ENCODE measurements around the gene CDH3. TPM values are rescaled to one million over a fixed set of nuclear protein-coding genes. Genes with fewer than 3 reads are reported as not detected.

Gene CDH3
- total and polyA plus RNA-seq, 10 of the 15 experiments (the other 5 are each of a cell fraction or from before 2014, with no cell fraction given): 0.05 to 0.44 (median 0.12) TPM; not detected in 5

DNA sequence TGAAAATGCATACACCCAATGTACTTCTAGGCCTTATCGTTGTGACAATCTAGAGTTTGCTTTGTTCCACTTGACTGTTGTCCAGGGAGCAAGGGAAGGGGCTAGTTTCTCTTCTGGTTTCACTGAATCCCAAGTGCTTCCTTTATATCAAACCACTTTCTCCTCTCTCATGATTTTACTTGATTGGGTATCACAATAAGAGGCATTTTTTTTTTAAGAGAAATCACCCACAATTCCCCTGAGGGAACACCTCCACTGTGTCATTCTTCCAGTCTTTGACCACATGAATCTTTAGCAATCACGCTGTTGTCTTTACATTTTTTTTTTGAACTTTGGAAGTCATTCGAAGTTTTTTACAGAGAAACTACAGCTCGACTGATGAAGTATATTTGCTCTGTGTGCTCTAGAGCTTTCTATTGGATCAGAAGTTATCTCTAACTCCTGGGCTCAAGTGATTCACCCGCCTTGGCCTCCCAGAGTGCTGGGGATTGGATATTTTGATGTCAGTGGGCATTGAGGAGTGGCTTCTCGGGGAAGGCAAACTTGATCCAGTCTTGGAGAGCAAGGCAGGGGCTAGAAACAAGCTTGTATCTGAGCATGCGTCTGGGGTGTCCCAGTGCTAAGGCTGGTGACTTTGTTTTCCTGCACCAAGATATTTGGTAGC lies 95.0 kb downstream of the CDH3 start:
- in situ Hi-C loops (cut with MboI): no loop called here
- CTCF ChIA-PET: interaction anchor here (1.0 to 1.2 kb wide), 4 partner anchors 10 to 54 kb away, joined by 3 to 6 read pairs (median 3); no protein-coding TSS in a partner anchor
- peak overlapping the region; percentile 26 for H3K4me2 ChIP-seq (ENCODE audit: control insufficient read depth, insufficient read depth)
- no peaks in the 10 kb centered on the region for H3K36me3 ChIP-seq (ENCODE audit: control insufficient read depth in 2 of 2, insufficient read depth in 2 of 2, low read length in 1 of 2)
- SMC1A ChIA-PET (ENCODE audit: uncharacterized antibody, unreplicated experiment): interaction anchor here (0.5 to 4.3 kb wide), 16 partner anchors 10 to 107 kb away, joined by 3 to 26 read pairs (median 3); no protein-coding TSS in a partner anchor
- POLR2A ChIA-PET: interaction anchor here (0.5 to 3.1 kb wide), 7 partner anchors 10 to 539 kb away, joined by 3 to 17 read pairs (median 5); no protein-coding TSS in a partner anchor
- H3K4me3 ChIP-seq: no peak overlapping the region
- TF ChIP-seq, protein P1, sequence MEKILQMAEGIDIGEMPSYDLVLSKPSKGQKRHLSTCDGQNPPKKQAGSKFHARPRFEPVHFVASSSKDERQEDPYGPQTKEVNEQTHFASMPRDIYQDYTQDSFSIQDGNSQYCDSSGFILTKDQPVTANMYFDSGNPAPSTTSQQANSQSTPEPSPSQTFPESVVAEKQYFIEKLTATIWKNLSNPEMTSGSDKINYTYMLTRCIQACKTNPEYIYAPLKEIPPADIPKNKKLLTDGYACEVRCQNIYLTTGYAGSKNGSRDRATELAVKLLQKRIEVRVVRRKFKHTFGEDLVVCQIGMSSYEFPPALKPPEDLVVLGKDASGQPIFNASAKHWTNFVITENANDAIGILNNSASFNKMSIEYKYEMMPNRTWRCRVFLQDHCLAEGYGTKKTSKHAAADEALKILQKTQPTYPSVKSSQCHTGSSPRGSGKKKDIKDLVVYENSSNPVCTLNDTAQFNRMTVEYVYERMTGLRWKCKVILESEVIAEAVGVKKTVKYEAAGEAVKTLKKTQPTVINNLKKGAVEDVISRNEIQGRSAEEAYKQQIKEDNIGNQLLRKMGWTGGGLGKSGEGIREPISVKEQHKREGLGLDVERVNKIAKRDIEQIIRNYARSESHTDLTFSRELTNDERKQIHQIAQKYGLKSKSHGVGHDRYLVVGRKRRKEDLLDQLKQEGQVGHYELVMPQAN (conservative IDR thresholded peaks at IDR 0.05): no peak
- TF ChIP-seq RUNX3 (IDR thresholded peaks at IDR 0.05; ENCODE audit: low read length) (peak; percentile 68), BCL11A (IDR thresholded peaks at IDR 0.05; ENCODE audit: low read depth, low read length) (no peak), MEF2B (IDR thresholded peaks at IDR 0.05; ENCODE audit: partially characterized antibody, poor library complexity, severe bottlenecking) (peak; percentile 92), SIN3A (IDR thresholded peaks at IDR 0.05; ENCODE audit: low read depth, low read length) (no peak), ATF7 (IDR thresholded peaks at IDR 0.05; ENCODE audit: low read depth) (peak; percentile 48; the same call in 1 of the 2 replicates), ZNF384 (IDR thresholded peaks at IDR 0.05; ENCODE audit: borderline replicate concordance, low read depth, low read length) (peak; percentile 76; the same call in 1 of the 2 replicates), IKZF1 (conservative IDR thresholded peaks at IDR 0.05) (peak; percentile 46), IKZF2 (IDR thresholded peaks at IDR 0.05) (peak in 1 of 2 experiments; percentile 56; a peak in 2 of 4 replicates), EP300 (IDR thresholded peaks at IDR 0.05; ENCODE audit: borderline replicate concordance in 1 of 2, control insufficient read depth in 1 of 2, low read depth in 2 of 2, low read length in 2 of 2) (peak in 1 of 2 experiments; percentile 26; a peak in 1 of 4 replicates)
- TF ChIP-seq, protein P2, sequence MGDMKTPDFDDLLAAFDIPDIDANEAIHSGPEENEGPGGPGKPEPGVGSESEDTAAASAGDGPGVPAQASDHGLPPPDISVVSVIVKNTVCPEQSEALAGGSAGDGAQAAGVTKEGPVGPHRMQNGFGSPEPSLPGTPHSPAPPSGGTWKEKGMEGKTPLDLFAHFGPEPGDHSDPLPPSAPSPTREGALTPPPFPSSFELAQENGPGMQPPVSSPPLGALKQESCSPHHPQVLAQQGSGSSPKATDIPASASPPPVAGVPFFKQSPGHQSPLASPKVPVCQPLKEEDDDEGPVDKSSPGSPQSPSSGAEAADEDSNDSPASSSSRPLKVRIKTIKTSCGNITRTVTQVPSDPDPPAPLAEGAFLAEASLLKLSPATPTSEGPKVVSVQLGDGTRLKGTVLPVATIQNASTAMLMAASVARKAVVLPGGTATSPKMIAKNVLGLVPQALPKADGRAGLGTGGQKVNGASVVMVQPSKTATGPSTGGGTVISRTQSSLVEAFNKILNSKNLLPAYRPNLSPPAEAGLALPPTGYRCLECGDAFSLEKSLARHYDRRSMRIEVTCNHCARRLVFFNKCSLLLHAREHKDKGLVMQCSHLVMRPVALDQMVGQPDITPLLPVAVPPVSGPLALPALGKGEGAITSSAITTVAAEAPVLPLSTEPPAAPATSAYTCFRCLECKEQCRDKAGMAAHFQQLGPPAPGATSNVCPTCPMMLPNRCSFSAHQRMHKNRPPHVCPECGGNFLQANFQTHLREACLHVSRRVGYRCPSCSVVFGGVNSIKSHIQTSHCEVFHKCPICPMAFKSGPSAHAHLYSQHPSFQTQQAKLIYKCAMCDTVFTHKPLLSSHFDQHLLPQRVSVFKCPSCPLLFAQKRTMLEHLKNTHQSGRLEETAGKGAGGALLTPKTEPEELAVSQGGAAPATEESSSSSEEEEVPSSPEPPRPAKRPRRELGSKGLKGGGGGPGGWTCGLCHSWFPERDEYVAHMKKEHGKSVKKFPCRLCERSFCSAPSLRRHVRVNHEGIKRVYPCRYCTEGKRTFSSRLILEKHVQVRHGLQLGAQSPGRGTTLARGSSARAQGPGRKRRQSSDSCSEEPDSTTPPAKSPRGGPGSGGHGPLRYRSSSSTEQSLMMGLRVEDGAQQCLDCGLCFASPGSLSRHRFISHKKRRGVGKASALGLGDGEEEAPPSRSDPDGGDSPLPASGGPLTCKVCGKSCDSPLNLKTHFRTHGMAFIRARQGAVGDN (IDR thresholded peaks at IDR 0.05): peak; percentile 60
- TF ChIP-seq, protein P3, sequence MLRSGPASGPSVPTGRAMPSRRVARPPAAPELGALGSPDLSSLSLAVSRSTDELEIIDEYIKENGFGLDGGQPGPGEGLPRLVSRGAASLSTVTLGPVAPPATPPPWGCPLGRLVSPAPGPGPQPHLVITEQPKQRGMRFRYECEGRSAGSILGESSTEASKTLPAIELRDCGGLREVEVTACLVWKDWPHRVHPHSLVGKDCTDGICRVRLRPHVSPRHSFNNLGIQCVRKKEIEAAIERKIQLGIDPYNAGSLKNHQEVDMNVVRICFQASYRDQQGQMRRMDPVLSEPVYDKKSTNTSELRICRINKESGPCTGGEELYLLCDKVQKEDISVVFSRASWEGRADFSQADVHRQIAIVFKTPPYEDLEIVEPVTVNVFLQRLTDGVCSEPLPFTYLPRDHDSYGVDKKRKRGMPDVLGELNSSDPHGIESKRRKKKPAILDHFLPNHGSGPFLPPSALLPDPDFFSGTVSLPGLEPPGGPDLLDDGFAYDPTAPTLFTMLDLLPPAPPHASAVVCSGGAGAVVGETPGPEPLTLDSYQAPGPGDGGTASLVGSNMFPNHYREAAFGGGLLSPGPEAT (IDR thresholded peaks at IDR 0.05; ENCODE audit: low read depth): peak; percentile 26; the same call in 1 of the 2 replicates
- RAD21 ChIA-PET (ENCODE audit: unreplicated experiment): interaction anchor here (1.0 to 2.5 kb wide), 4 partner anchors 13 to 43 kb away, joined by 4 to 19 read pairs (median 5); no protein-coding TSS in a partner anchor
- no peaks in the 10 kb centered on the region; the same call in 2 of the 3 replicates for H3K9me3 ChIP-seq (replicated peaks; ENCODE audit: control insufficient read depth, insufficient read depth, low read length)
- H3K9ac ChIP-seq (ENCODE audit: control insufficient read depth, insufficient read depth, low read length): no peak overlapping the region
- no peaks in the 10 kb centered on the region; a peak in 1 of 4 replicates for H3K27me3 ChIP-seq (replicated peaks in 1 of 2; ENCODE audit: control insufficient read depth in 2 of 2, insufficient read depth in 2 of 2, low read length in 1 of 2)
- ATAC-seq (peak; percentile 47), FAIRE-seq (peak; percentile 80), DNase-seq (ENCODE audit: low read depth, low spot score) (no peak)
- no peaks in the 10 kb centered on the region for H4K20me1 ChIP-seq (ENCODE audit: control insufficient read depth, insufficient read depth)
- no peak overlapping the region for H3K27ac ChIP-seq (ENCODE audit: control insufficient read depth, insufficient read depth)
- intact Hi-C loops (cut with micrococcal nuclease; ENCODE audit: unreplicated experiment): loop anchor here (1.0 kb wide), 1 partner anchor 16 kb away; no protein-coding TSS in a partner anchor
- no TSS peak for BruUV-seq (replicated peaks)
- peaks cover 21% of the 10 kb centered on the region for H3K4me1 ChIP-seq (ENCODE audit: control insufficient read depth, insufficient read depth, low read length)
- 43% methylated on average over 7 of the region's 7 CpGs for WGBS (ENCODE audit: insufficient coverage, insufficient replicate concordance, low lambda C conversion rate, missing lambda C conversion rate)
- no peaks in the 10 kb centered on the region for H3K79me2 ChIP-seq (ENCODE audit: control insufficient read depth, insufficient read depth, low read length)
- no peak overlapping the region for H2AFZ ChIP-seq (ENCODE audit: control insufficient read depth, low read depth, low read length)
